Heart left ventricle (tissue), 16 donors: Measurements from ENCODE around the gene AKAP6. TPM values are rescaled to one million over a fixed set of nuclear protein-coding genes. Genes with fewer than 3 reads are reported as not detected.
"Not testable (repeated sequence)": the region's sequence is repeated elsewhere in the genome, so short reads cannot be mapped to it uniquely, and the experiment has no call there.

ENCODE experiments used
- ATAC-seq, 4 donors: fragments of 200-7000 bp; cut with Tn5 transposase; one replicate each; pipeline ENCODE4 v1.9.1; 2020 to 2022; ENCODE audit warnings: moderate library complexity in 4 of 4, mild to moderate bottlenecking in 3 of 4, moderate number of reproducible peaks in 1 of 4
- DNase-seq, 5 donors: peaks; one replicate each; pipeline ENCODE4 v3.0.0-alpha.2; 2020
- H3K27ac ChIP-seq, 12 donors: fragments of 200-600 bp; sonication (generic) in 4 of 12; one replicate each; pipeline versions ENCODE4 v1.5.0 to v1.8.0; 2016 to 2022; ENCODE audit warnings: mild to moderate bottlenecking in 2 of 12
- H3K27me3 ChIP-seq, 9 donors: fragments of 200-600 bp; sonication (generic) in 2 of 9; one replicate each; pipeline versions ENCODE4 v1.5.1 to v1.8.0; 2016 to 2022; ENCODE audit warnings: mild to moderate bottlenecking in 3 of 9
- H3K36me3 ChIP-seq, 9 donors: fragments of 200-600 bp; sonication (generic) in 2 of 9; one replicate each; pipeline versions ENCODE4 v1.5.0 to v1.8.0; 2018 to 2022; ENCODE audit warnings: mild to moderate bottlenecking in 2 of 9
- H3K4me1 ChIP-seq, 12 donors: fragments of 200-600 bp; sonication (generic) in 4 of 12; one replicate each; pipeline versions ENCODE4 v1.5.0 to v1.8.0; 2016 to 2022; ENCODE audit warnings: mild to moderate bottlenecking in 3 of 12
- H3K4me3 ChIP-seq, 12 donors: fragments of 200-600 bp; sonication (generic) in 4 of 12; one replicate each; pipeline versions ENCODE4 v1.5.0 to v1.8.0; 2017 to 2022; ENCODE audit warnings: mild to moderate bottlenecking in 9 of 12, moderate library complexity in 4 of 12
- H3K9me3 ChIP-seq, 12 donors: fragments of 200-600 bp; sonication (generic) in 4 of 12; one replicate each; pipeline versions ENCODE4 v1.5.0 to v1.8.0; 2016 to 2022; ENCODE audit warnings: mild to moderate bottlenecking in 1 of 12
- CTCF ChIP-seq, 12 donors: fragments of 200-600 bp; sonication (generic) in 4 of 12; IDR thresholded peaks; one replicate each; pipeline versions ENCODE4 v1.5.0 to v1.8.0; 2018 to 2022; ENCODE audit warnings: antibody characterized with exemption in 12 of 12, mild to moderate bottlenecking in 5 of 12
- POLR2A ChIP-seq, 2 donors: fragments of 450-650 bp; IDR thresholded peaks; one replicate each; pipeline ENCODE4 v1.6.1; 2017; ENCODE audit warnings: antibody characterized with exemption in 2 of 2, mild to moderate bottlenecking in 2 of 2, moderate library complexity in 2 of 2
- WGBS, 4 donors: extraction: QIAGEN DNeasy Blood & Tissue Kit in 2 of 4; methylation state at CpG; one replicate each; pipeline versions ENCODE4 v1.1.5 to v1.1.7; 2013 to 2018; 5-methylcytosine and 5-hydroxymethylcytosine counted together
- intact Hi-C, 10 donors: fragments of 100-400 bp; cut with DNase I; formaldehyde crosslinking; loops; one replicate each; pipeline versions ENCODE4 v1.11.1 to v1.14.2; 2022
- polyA plus RNA-seq, 2 donors: library from polyadenylated mRNA; stranded (reverse); fragments of 200-250 nt; gene quantifications; one replicate each; pipeline ENCODE4 v1.2.3, GENCODE V29; 2013
- total RNA-seq, 9 donors: library from RNA; depleted of rRNA in 2 of 9; stranded (reverse); fragments of >200 nt in 2 of 9; fragmentation: NEBNext Ultra II Directional in 3 of 9; extraction: Animal tissue kit (Norgen Biotek cat#: 25700) in 3 of 9; gene quantifications; one replicate each; pipeline versions ENCODE4 v1.1.0 to v1.2.4, GENCODE V29; 2016 to 2023
- donor health status: ischemic (EF 13 %, LVEDD 7.1; RV severe dilation, severe dysfunction).
- donor health status: healthy with polysubstance abuse.
- donor health status: DM: no; HTN: yes; CAD: no.
- donor health status: DM: no; HTN: no; CAD: no.
- donor health status: ischemic (EF 25% LVEDD 6.9; RV normal size, moderate dysfunction).
- donor health status: ischemic (EF 25% LVEDD 5.7; RV mildly dilated, moderate dysfunction).
- donor health status: healthy.
- donor health status: DM: yes; HTN: yes; CAD: no.
- donor health status: ischemic (EF 35%, LVEDD 5.7; RV mildly dilated, moderate dysfunction).
- donor health status: nonischemic (EF 11% LVEDD 7.7; RV severe dilation, severe dysfunction).
- donor health status: DM: yes; HTN: yes; CAD: no.
- donor health status: PGD.
- donor health status: ischemic (EF 29% LVEDD 5.4; RV normal size, mild dysfunction).
- donor health status: nonischemic (EF 23%, LVEDD 6.1; RV moderate dilation, normal function).

The AKAP6 gene
- total and polyA plus RNA-seq, 11 donors = 20.4 to 303 (median 206) TPM

GRCh38 chr14:32785585-32785984 is 456.5 kb downstream of the AKAP6 start:
- ATAC-seq = no peak
- DNase-seq = no peak
- intact Hi-C loops = no loop called here
- Histone ChIP-seq H3K27ac (no peak overlapping the region), H3K4me1 (no peaks in the 10 kb centered on the region), H3K27me3 (no peaks in the 10 kb centered on the region), H3K36me3 (peaks cover 0 to 27% (median 0%) of the 10 kb centered on the region in 9 donors), H3K9me3 (peaks cover 0 to under 1% (median 0%) of the 10 kb centered on the region in 12 donors), H3K4me3 (no peak overlapping the region)
- 63 to 72% (median 68%) methylated on average over 4 of the region's 4 CpGs for WGBS, 4 donors
- TF ChIP-seq CTCF (IDR thresholded peaks at IDR 0.05) (no peak), POLR2A (IDR thresholded peaks at IDR 0.05) (no peak)

- Histone ChIP-seq H3K4me3 (no peak overlapping the region), H3K36me3 (peaks cover 0 to 22% (median 0%) of the 10 kb centered on the region in 9 donors), H3K27me3 (no peaks in the 10 kb centered on the region), H3K4me1 (no peaks in the 10 kb centered on the region), H3K9me3 (peaks cover 0 to 14% (median 0%) of the 10 kb centered on the region in 12 donors), H3K27ac (no peak overlapping the region)
- no peak for TF ChIP-seq CTCF (IDR thresholded peaks at IDR 0.05)
- no peak for TF ChIP-seq POLR2A (IDR thresholded peaks at IDR 0.05)
- ATAC-seq (no peak), DNase-seq (no peak)
- intact Hi-C loops = no loop called here
- 78 to 88% (median 83%) methylated on average over 3 of the region's 3 CpGs for WGBS, 4 donors
Observed at GRCh38 chr14:32786886-32787285, 457.8 kb downstream of the AKAP6 start.

GRCh38 chr14:32793033-32793432 is 463.9 kb downstream of the AKAP6 start:
- ATAC-seq, H3K4me1 ChIP-seq, H3K27me3 ChIP-seq, H3K27ac ChIP-seq, H3K4me3 ChIP-seq, intact Hi-C loops, DNase-seq: not testable (repeated sequence)
- peaks cover 0 to 41% (median 0%) of the 10 kb centered on the region in 9 donors for H3K36me3 ChIP-seq
- H3K9me3 ChIP-seq = peaks cover 0 to 44% (median 6%) of the 10 kb centered on the region in 12 donors

GRCh38 chr14:32800320-32800719 is 471.2 kb downstream of the AKAP6 start:
- WGBS, 4 donors = 82 to 92% (median 86%) methylated on average over 1 of the region's 1 CpG
- H3K4me1 ChIP-seq = no peaks in the 10 kb centered on the region
- H3K36me3 ChIP-seq = peaks cover 0 to 16% (median 0%) of the 10 kb centered on the region in 9 donors
- no peak overlapping the region for H3K27ac ChIP-seq
- ATAC-seq = no peak
- peaks cover 0 to 59% (median 18%) of the 10 kb centered on the region in 12 donors for H3K9me3 ChIP-seq
- no peak overlapping the region for H3K4me3 ChIP-seq
- DNase-seq = no peak
- no peak for TF ChIP-seq POLR2A (IDR thresholded peaks at IDR 0.05)
- no peaks in the 10 kb centered on the region for H3K27me3 ChIP-seq
- intact Hi-C loops = no loop called here

- Histone ChIP-seq H3K27ac (no peak overlapping the region), H3K27me3 (no peaks in the 10 kb centered on the region), H3K4me3 (no peak overlapping the region), H3K9me3 (peaks cover 0 to 54% (median 18%) of the 10 kb centered on the region in 12 donors), H3K36me3 (peaks cover 0 to 12% (median 0%) of the 10 kb centered on the region in 9 donors), H3K4me1 (peaks cover 0 to 12% (median 0%) of the 10 kb centered on the region in 12 donors)
- 88 to 98% (median 93%) methylated on average over 1 of the region's 1 CpG for WGBS, 4 donors
- intact Hi-C loops = no loop called here
- no peak for TF ChIP-seq POLR2A (IDR thresholded peaks at IDR 0.05)
- no peak for TF ChIP-seq CTCF (IDR thresholded peaks at IDR 0.05)
- no peak for DNase-seq
- ATAC-seq = no peak
Observed at GRCh38 chr14:32802295-32802694, 473.2 kb downstream of the AKAP6 start.
